GM18508 (cell line): ENCODE data around the gene PRKAG2.
"Not testable (repeated sequence)": the region's sequence is repeated elsewhere in the genome, so short reads cannot be mapped to it uniquely, and the experiment has no call there.

ENCODE experiments used
- ATAC-seq: cut with Tn5 transposase; IDR thresholded peaks from one replicate; pipeline ENCODE4 v1.9.1; 2021; ENCODE audit warnings: moderate number of reproducible peaks; ENCODE audit not compliant: insufficient read depth, unreplicated experiment

PRKAG2 gene

DNA sequence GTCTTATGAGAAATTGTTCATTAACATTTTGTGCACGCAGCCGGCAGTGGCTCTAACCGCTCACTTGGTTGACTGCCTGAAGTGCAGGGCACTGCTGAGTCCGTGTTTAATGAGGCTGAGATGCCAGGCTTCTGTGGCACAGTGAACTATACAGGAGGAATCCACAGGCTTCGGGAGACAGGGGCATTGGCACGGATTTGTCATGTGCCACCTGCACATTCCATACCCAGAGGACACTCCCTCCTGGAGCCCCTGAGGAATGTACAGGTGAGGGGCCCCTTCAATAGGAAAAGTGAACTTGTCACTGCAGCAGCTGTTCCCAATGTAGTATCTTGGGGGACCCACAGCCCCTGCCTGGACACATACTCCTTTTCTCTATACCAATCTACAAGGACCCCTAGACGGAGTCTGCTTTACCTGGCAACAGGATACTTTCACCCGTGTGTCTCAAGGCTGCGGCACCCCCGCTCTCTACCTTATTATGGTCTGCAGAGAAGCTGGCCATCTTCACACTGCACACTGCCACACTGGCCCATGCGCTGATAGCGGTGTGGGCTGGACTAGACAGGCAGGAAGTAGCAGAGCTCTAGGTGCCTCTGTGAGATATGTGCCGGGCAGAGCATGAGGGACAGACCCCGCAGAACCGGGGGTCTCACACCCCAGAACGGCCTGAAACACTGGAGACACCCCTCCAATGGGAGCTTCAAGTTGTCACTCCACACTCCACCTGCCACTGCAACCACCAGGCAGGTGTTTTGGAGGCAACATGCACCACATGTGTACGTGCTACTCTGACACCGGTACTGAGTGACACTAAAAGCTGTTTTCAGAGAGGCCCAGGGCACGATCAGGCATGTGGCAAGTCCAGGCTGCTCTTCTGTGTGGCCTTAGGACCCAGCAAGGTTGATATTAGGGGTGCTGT, 285.8 kb downstream of the PRKAG2 start:
- no peak for ATAC-seq

DNA sequence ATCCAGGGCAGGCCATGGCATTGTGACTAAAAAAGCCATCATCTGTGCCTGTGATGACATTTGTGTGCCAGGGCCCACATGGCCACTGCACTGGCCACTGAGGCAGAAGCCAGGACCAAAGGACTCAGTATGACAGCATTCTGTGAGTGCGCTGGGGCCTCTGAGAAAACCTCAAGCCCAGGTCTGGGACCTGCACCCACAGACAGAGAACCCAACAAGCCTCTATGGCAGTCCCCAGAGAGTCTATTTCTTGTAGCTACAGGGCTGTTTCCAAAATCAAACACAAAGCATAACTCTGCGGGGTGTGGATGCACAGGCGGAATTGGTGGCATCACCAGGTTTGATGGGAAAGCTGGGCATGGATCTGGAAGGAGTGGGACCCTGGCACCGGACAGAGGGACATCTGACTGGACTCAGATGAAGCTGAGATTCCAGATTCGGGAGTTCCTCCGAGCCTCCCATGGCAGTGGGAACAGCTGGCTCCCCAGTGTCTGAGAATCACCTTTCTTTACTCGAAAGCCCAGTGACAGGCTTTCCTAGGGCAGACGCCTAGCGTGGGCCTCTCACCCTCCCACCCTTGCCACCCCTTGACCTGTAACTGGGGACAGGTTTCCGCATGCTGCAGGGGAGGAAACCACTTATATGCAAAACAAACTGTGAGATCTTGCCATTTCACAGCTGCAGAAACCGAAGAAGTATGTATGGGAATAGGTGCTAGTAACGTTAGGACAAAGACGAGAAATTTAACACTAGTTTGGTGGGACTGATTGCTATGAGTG, 286.7 kb downstream of the PRKAG2 start:
- no peak for ATAC-seq

- no peak for ATAC-seq
These were observed 287.9 kb downstream of the PRKAG2 start for GRCh38 chr7:151588982-151589381.

- no peak for ATAC-seq
These were observed 290.2 kb downstream of the PRKAG2 start for GRCh38 chr7:151586531-151587260.

DNA sequence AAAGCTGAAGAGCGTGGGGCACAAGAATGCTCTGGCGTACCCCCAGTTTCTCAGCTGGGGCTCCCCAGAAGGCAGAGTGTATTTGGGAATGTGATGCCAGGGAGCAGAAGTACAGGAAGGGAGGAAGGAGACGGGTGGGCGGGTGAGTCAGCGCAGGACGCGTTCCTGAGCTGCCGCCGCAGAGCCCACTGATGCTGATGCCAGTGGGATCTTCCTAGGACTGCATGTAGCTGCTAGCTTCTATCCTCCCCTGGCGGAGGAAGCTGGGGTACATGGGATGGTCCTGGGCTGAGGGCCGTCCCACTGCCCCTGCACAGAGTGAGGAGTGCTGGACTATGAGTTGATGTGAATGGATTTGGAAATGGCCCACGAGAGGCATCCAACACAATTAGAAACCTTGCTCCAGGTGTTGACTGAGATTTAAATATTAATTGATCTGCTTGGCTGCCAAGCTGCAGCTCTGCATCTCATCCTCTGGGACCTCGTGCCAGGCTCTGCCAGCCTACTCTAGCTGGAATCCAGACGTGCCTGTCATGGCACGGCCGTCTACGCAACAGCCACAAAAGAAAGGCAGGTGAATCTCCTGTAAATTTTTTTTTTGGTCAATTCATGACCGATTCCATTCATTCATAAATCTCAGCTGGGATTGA, 291.0 kb downstream of the PRKAG2 start:
- ATAC-seq, result no peak

- ATAC-seq, result no peak
These were observed 295.2 kb downstream of the PRKAG2 start for GRCh38 chr7:151581741-151582140.

- no peak for ATAC-seq
These were observed 297.3 kb downstream of the PRKAG2 start for GRCh38 chr7:151579644-151580043.

- ATAC-seq, result no peak
These were observed 301.5 kb downstream of the PRKAG2 start for GRCh38 chr7:151575410-151575809.

DNA sequence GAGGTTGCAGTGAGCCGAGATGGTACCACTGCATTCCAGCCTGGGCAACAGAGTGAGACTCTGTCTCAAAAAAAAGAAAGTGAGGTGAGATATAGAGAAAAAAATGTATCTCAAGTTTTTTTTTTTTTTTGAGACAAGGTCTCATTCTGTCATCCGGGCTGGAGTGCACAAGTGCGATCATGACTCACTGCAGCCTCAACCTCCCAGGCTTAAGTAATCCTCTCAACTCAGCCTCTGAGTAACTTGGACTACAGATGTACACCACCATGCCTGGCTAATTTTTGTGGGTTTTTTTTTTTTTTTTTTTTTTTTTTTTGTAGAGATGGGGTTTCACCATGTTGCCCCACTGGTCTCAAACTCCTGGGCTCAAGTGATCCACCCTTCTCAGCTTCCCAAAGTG, 303.9 kb downstream of the PRKAG2 start:
- not testable (repeated sequence) for ATAC-seq

DNA sequence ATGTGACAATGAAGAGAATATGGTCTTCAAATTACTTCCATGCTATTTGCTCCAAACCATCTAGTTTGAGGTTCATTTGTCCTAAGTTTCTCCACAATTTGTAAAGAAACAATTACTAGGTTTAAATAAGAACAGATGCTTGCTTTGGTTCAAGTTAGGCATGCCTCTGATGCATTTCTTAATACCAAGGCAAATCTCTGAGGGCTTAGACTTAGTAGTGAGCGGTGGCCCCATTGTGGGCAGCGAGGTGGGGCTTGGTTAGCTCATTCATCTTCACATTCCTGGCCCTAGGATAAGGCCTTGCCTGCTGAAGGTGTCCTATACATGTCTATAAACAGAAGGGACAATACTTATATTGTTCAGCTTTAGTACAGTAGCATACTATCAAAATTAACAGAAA, 304.8 kb downstream of the PRKAG2 start:
- ATAC-seq, result no peak

DNA sequence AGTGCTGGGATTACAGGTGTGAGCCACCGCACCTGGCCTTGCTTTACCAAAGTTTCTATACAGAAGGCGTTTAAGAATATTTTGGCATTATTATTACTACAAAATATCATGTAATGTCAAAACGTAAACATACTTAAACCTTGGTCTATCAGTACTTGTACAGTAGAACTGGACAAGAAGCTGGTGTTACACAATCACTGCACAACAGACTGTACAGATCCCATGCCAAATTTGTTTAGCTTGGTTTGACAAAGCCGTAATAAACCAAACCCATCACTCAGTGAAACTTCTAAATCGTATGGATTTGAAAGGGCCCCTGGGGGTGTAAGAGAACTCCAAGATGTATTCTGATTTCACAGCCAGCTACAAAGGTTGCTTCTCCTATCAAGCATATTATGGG, 305.4 kb downstream of the PRKAG2 start:
- no peak for ATAC-seq

GRCh38 chr7:151570366-151570915, 306.5 kb downstream of the PRKAG2 start:
- ATAC-seq, result no peak

DNA sequence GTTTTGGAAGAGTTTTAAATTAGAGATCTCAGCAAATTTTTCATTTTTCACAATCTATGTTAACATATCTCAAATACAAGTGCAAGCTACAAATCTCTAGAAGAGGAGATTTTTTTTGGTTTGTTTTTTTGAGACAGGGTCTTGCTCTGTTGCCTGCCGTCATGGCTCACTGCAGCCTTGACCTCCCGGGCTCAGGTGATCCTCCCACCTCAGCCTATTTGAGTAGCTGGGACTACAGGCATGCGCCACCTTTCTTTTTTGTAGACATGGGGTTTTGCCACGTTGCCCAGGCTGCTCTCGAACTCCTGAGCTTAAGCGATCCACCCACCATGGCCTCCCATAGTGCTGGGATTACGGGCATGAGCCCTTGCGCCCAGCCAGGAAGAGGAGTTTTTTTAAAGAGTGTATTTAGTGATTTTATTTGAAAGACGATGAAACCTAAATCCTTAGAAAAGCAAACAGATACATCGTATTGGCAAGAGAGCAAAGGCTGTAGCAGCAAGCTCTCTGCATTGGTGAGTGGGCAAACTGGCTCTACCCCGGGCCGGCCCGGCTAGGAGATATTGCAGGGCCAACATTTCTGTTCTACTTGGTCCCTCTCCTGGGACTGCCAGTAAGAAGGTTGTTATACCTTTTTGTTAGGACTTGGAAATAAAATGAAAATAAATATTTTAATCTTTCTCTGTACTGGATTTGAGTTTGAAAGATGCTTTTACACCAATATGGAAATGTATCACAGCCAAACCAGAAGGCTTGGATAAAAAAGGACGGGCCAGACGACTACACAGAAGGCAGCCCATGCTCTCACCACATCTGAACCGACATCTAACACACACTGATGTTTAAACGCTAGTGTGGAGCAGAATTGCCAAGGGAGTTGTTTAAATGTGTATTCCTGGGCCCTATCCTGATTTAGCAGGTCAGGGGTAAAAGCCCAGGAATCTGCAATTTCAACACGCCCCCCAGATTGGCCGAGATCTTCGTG, 307.7 kb downstream of the PRKAG2 start:
- no peak for ATAC-seq

GRCh38 chr7:151566897-151567320, 310.0 kb downstream of the PRKAG2 start:
- no peak for ATAC-seq

GRCh38 chr7:151565541-151565940, 311.4 kb downstream of the PRKAG2 start:
- ATAC-seq, result no peak

DNA sequence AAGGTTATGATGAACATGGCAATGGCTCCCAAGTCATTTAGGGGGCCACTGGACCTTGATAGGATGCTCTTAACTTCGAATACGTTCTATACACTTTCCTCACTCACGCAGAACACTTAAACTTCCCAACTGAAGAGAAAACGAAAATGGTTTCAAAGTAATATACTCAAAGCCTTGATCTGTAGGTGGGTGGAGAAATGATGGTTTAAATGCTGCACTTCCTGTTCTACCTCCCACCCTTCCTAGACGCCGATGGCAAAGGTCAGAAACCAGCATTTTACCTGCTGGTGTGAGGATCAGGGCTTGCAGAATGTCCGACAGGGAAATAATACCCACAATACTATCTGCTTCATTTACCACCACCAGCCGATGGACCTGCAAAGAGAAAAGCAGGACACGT, 316.7 kb downstream of the PRKAG2 start:
- no peak for ATAC-seq

DNA sequence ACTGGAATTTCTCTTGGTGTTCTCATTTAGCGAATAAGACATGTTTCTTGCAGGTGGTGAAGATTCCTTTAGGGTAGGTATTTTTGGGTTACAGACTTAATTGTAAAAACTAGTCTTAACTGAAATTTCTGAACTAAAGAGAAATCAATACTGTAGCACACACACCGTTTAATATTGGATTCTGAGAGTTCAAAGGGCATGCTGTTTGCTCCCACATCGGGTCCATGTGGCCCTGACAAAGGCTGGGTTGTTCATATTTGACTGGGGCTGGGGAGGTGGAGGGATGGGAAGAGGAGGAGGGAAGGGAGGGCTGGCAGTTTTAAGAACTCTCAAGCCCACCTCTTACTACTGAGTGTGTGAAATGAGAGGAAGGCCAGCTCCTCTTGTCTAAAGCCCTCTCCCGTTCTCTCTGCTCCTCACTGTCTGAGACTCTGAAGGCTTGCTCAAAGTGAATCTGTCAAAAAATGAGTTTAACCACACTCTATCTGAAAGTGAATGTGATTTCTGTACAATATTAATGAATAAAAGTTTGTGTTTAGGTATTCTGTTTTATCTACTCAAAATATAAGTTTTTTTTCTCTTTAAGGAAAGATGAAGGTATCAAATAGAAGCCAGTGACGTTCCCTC, 317.2 kb downstream of the PRKAG2 start:
- no peak for ATAC-seq

GRCh38 chr7:151558575-151558974, 318.3 kb downstream of the PRKAG2 start:
- no peak for ATAC-seq
